CD4-positive, alpha-beta T cell treated with Interleukin-2 at 100 ng/mL for 4 hours (primary cell): Measurements from ENCODE around the gene CALN1.
"Not testable (repeated sequence)": the region's sequence is repeated elsewhere in the genome, so short reads cannot be mapped to it uniquely, and the experiment has no call there.

ENCODE experiments used
- DNase-seq: peaks from one replicate; pipeline ENCODE4 v3.0.0-alpha.2; 2020; ENCODE audit warnings: low spot score

The CALN1 gene

DNA sequence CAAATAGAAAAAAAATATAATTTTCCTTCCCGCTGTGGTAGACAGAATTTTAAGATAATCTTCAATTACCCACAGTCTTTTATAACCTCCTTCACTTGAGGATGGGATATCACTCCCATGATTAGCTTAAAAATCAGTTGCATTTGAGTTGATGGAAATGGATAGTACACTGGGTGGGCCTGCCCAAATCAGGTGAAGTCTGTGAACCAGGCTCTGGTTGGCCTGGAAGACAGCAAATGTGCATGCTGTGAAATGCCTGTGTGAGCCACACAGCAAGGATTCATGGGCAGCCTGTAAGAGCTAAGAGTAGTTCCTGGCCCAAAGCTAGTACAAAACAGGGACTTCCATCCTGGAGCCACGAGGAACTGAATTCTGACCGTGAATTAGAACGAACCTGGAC lies 548.0 kb downstream of the CALN1 start:
- DNase-seq = no peak

GRCh38 chr7:71860572-71860971 lies 551.6 kb downstream of the CALN1 start:
- DNase-seq = no peak

DNA sequence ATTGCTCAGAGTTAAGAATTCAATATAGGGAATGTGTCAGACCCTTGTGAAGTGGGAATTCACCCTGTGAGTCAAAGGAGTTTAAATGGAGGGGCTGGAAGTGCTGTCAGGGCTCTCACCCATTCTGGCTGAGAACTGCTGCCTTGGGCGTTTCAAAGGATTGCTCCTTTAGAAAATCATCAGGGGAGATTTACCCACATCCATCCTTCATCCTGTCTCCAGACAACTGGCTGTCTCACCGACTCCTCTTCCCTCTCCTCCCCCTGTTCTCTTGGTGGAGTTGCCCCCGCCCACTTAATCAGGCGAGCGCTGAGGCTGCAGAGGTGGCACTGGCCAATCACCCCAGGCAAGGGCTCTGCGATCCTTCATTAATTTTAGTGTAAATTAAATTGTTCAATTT lies 554.8 kb downstream of the CALN1 start:
- DNase-seq = no peak

DNA sequence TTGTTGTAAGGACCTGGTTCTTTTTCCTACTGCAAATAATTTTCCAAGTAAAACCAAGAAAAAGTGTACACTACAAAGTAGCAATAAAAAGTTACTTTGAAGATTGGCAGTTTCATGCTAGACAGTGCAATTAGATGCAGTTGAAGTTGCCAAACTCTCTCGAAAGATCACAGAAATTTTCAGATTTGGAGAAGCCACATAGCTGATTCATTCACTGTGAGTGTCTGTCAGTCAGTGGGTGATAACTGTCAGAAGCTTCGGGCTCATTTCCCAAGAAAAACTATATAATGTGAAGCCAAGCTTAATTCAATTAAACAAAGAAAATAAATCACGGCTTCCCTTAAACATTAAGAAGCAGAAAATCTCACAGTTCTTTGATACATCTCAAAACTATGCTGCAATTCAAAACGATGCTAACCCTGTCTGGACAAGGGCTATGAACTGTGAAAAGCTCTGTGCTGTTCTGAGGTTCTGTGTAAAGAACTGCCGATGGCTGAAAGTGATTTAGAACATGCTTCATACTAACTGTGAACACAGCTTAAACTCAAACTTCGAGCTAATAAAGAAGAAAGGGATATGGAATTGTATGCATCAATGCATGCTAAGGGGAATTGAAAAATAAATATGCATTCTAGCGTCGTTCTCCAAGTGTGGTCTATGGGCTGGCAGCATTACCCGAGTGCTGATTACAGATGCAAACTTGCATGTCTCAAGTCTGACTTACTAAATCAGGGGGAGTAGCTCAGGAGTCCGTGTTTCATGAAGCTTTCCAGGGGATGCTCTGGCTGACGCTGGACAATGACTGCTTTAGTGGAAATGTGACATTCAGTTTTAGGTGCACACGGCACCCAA lies 557.4 kb downstream of the CALN1 start:
- DNase-seq = no peak

- no peak for DNase-seq
These were observed 560.2 kb downstream of the CALN1 start for GRCh38 chr7:71851776-71852498.

- DNase-seq = no peak
These were observed 566.0 kb downstream of the CALN1 start for GRCh38 chr7:71846160-71846559.

DNA sequence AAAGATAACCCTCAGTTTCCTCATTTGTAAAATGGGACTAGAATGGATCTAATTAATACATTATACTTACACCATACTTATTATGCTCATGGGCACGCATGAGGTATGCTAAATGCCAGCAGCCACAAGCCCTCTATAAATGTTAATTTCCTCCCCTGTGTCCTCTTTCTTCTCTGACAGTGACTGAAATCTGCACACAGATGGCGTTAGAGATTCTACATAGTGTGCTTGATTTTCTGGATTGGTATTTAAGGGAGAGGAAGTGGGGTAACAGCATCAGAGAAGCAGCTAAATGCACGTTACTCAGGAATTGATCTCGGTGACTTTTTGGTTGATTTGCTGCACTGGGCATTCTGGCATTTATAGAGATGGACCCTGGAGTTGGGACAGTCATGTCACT lies 568.5 kb downstream of the CALN1 start:
- DNase-seq = no peak

GRCh38 chr7:71842786-71843185 lies 569.4 kb downstream of the CALN1 start:
- no peak for DNase-seq

- DNase-seq = no peak
These were observed 569.8 kb downstream of the CALN1 start for GRCh38 chr7:71842381-71842780.

- DNase-seq = no peak
These were observed 577.1 kb downstream of the CALN1 start for GRCh38 chr7:71835056-71835455.

- DNase-seq = no peak
These were observed 582.6 kb downstream of the CALN1 start for GRCh38 chr7:71829515-71829914.

GRCh38 chr7:71828361-71828760 lies 583.8 kb downstream of the CALN1 start:
- no peak for DNase-seq

- no peak for DNase-seq
These were observed 586.0 kb downstream of the CALN1 start for GRCh38 chr7:71826141-71826540.

- DNase-seq = no peak
These were observed 588.0 kb downstream of the CALN1 start for GRCh38 chr7:71824006-71824760.

DNA sequence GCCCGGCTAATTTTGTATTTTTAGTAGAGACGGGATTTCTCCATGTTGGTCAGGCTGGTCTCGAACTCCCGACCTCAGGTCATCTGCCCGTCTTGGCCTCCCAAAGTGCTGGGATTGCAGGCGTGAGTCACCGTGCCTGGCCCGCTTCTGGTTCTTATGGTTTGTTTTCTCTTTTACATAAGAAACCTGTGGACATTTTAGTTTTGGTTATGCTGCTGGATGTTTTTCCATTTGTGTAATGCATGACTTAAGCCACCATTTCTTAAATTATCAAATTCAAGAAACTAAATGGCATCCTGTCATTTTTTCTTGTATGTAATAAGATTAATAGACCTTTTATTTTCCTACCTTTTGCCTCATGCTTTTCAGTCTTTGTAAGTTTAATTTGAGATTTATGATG lies 589.7 kb downstream of the CALN1 start:
- not testable (repeated sequence) for DNase-seq

- no peak for DNase-seq
These were observed 594.2 kb downstream of the CALN1 start for GRCh38 chr7:71817916-71818315.

DNA sequence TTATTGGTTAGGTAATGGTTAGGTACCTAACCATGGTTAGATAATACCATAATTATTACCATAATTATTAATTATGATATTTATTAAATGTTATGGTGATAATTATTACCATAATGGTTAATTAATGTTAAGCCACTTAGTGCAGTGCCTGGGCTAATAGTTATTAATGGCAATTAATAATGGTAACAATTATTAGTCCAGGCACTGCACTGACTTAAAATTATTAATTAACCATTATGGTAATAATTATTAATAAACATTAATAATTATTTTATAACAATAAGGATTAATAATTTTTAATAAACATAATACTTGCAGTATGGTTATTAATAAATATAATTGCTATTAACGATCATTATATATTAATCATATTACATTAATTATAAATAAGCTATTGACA lies 604.0 kb downstream of the CALN1 start:
- no peak for DNase-seq

DNA sequence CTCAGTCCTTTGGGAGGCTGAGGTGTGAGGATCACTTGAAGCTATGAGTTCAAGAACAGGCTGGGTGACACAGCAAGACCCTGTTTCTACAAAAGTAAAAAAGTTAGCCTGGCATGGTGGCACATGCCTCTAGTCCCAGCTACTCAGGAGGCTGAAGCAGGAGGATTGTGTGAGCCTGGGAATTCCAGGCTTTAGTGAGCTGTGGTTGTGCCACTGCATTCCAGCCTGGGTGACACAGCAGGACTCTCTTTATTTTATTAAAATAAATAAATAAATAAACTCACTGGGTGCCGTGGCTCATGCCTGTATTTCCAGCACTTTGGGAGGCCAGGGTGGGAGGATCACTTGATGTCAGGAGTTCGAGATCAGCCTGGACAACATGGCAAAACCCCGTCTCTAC lies 607.9 kb downstream of the CALN1 start:
- no peak for DNase-seq

- DNase-seq = no peak
These were observed 610.2 kb downstream of the CALN1 start for GRCh38 chr7:71801976-71802375.

GRCh38 chr7:71800321-71800720 lies 611.8 kb downstream of the CALN1 start:
- no peak for DNase-seq

DNA sequence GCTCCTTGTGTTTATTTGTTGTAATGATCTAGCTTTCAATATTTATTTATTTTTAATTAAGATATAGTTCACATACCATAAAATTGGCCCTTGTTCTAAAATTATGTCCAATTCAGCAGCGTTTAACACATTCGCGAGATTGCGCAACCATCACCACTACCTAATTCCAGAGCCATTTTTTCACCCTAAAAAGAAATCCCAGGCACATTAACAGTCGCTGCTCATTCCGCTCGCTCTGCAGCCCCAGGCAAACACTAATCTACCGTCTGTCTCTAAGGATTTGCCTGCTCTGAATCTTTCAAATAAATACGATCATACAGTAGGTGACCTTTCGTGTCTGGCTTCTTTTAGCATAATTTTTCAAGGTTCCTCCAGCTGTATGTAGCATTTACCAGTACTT lies 616.7 kb downstream of the CALN1 start:
- DNase-seq = no peak

DNA sequence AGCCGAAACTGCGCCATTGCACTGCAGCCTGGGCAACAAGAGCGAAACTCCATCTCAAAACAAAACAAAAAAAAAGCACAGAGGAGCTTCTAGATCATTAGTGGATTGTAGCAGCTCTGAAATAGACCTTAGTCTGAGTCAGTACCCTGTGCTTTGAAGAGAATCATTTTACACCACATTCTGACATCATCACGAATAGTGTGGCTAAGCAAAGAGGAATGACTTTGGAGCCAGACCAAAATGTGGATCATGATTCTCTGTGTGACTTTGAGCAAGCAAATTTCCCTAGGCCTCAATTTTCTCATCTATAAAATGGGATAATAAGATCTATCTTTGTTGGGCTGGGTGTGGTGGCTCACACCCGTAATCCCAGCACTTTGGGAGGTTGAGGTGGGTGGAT lies 618.9 kb downstream of the CALN1 start:
- no peak for DNase-seq

DNA sequence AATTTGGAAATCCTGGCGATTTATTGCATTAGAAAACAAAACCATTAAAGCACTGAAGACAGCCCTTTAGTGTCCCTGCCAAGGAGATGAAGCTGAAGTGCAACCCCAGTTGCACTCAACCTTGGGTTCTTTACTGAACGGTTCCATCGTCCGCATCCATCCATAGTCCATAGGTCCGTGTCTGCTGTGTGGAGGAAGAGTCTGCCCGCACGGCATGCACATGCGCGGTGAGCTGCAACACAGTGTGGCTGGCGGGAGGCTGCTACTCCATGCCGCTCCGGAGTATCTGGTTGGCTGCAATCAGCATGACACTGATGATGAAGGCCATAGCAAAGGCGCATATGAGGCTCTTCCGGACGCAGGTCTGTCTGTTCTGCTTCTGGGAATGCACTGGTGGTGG lies 624.6 kb downstream of the CALN1 start:
- DNase-seq = no peak
